HG03520 (cell line): ENCODE measurements around the gene NFYA.

ENCODE experiments used
- ATAC-seq: cut with Tn5 transposase; IDR thresholded peaks from one replicate; pipeline ENCODE4 v1.9.1; 2021; ENCODE audit warnings: mild to moderate bottlenecking, moderate library complexity; ENCODE audit not compliant: unreplicated experiment

Gene NFYA

GRCh38 chr6:41071923-41072835, 595 bp upstream of the NFYA start, which contains the start of gene OARD1:
OARD1 (minus strand) TSS chr6:41072356; CDS start chr6:41071634, 722 bp downstream.
- ATAC-seq, result peak; percentile 56

GRCh38 chr6:41073203-41073967, 611 bp downstream of the NFYA start:
- peak; percentile 27 for ATAC-seq

- no peak for ATAC-seq
These were observed 1.4 kb downstream of the NFYA start for GRCh38 chr6:41073968-41074691.

GRCh38 chr6:41074692-41075436, 2.1 kb downstream of the NFYA start:
- ATAC-seq, result no peak

- ATAC-seq, result no peak
These were observed 3.2 kb downstream of the NFYA start for GRCh38 chr6:41075651-41076626.

- ATAC-seq, result no peak
These were observed 4.8 kb downstream of the NFYA start for GRCh38 chr6:41077536-41077935.

- no peak for ATAC-seq
These were observed 5.3 kb downstream of the NFYA start for GRCh38 chr6:41078101-41078500.

GRCh38 chr6:41079080-41079479, 6.3 kb downstream of the NFYA start:
- ATAC-seq, result no peak

GRCh38 chr6:41080621-41081020, 7.8 kb downstream of the NFYA start:
- no peak for ATAC-seq

GRCh38 chr6:41083072-41083471, 10.3 kb downstream of the NFYA start:
- ATAC-seq, result no peak

- no peak for ATAC-seq
These were observed 12.4 kb downstream of the NFYA start for GRCh38 chr6:41085182-41085581.

- ATAC-seq, result no peak
These were observed 15.7 kb downstream of the NFYA start for GRCh38 chr6:41088451-41088850.

- no peak for ATAC-seq
These were observed 18.3 kb downstream of the NFYA start for GRCh38 chr6:41090841-41091761.

GRCh38 chr6:41092421-41093140, 19.8 kb downstream of the NFYA start:
- ATAC-seq, result no peak

- no peak for ATAC-seq
These were observed 21.0 kb downstream of the NFYA start for GRCh38 chr6:41093729-41094128.

GRCh38 chr6:41097467-41098090, 24.8 kb downstream of the NFYA start:
- ATAC-seq, result no peak

GRCh38 chr6:41098366-41098765, 25.6 kb downstream of the NFYA start:
- no peak for ATAC-seq
